GM12878 (cell line): ENCODE results near the gene SLC6A17. TPM values are rescaled to one million over a fixed set of nuclear protein-coding genes. Genes with fewer than 3 reads are reported as not detected.

Source experiments
- ATAC-seq: fragments of 200-7000 bp; cut with Tn5 transposase; 3 replicates; pipeline ENCODE4 v1.9.1; 2020; ENCODE audit warnings: mild to moderate bottlenecking, moderate library complexity
- BruUV-seq: library from RNA; stranded (reverse); fragments of 400-500 nt; replicated peaks from 2 replicates; lab custom pipeline; 2021; lab: Mats Ljungman, UMichigan
- CTCF ChIA-PET: fragments of 300-600 bp; sonication (Branson Sonifier 250); formaldehyde crosslinking; extraction: SDS; loops from one replicate; lab custom pipeline; 2021; ENCODE audit warnings: inconsistent platforms; lab: Yijun Ruan, JAX
- POLR2A ChIA-PET: fragments of 350-600 bp; formaldehyde crosslinking; extraction: SDS; loops from one replicate; lab custom pipeline; 2021; ENCODE audit warnings: inconsistent platforms; lab: Charles Lee
- RAD21 ChIA-PET: fragments of 300-600 bp; sonication (Branson Sonifier 250); formaldehyde crosslinking; loops from one replicate; lab custom pipeline; 2023; ENCODE audit warnings: antibody characterized with exemption; ENCODE audit not compliant: unreplicated experiment; lab: Charles Lee
- SMC1A ChIA-PET: fragments of 300-600 bp; sonication (Branson Sonifier 250); formaldehyde crosslinking; loops from one replicate; lab custom pipeline; 2023; ENCODE audit not compliant: unreplicated experiment, uncharacterized antibody; lab: Charles Lee
- DNase-seq: peaks from one replicate; pipeline ENCODE4 v3.0.0-alpha.2; 2011; ENCODE audit warnings: low read depth, low spot score
- FAIRE-seq: peaks from 3 replicates; lab custom pipeline; 2011; peaks lifted over from hg19 to GRCh38; lab: Jason Lieb, UNC
- H2AFZ ChIP-seq: 2 replicates; pipeline ENCODE4 v1.6.0; 2011; ENCODE audit warnings: low read depth, low read length, control low read depth; ENCODE audit not compliant: control insufficient read depth
- H3K27ac ChIP-seq: 2 replicates; pipeline ENCODE4 v1.5.1; 2011; ENCODE audit warnings: control low read depth; ENCODE audit not compliant: control insufficient read depth, insufficient read depth
- H3K27me3 ChIP-seq, 2 experiments: replicated peaks in 1 of 2; 2 replicates each; pipeline versions ENCODE4 v1.6.0 to v1.6.1; 2011; ENCODE audit warnings: low read length in 1 of 2; ENCODE audit not compliant: control insufficient read depth in 2 of 2, insufficient read depth in 2 of 2
- H3K36me3 ChIP-seq, 2 experiments: 2 replicates each; pipeline ENCODE4 v1.5.1; 2011; ENCODE audit warnings: low read length in 1 of 2; ENCODE audit not compliant: control insufficient read depth in 2 of 2, insufficient read depth in 2 of 2
- H3K4me1 ChIP-seq: 2 replicates; pipeline ENCODE4 v1.6.1; 2011; ENCODE audit warnings: mild to moderate bottlenecking, low read length, moderate library complexity, mixed read lengths; ENCODE audit not compliant: control insufficient read depth, insufficient read depth
- H3K4me2 ChIP-seq: 2 replicates; pipeline ENCODE4 v1.6.0; 2011; ENCODE audit warnings: control low read depth; ENCODE audit not compliant: control insufficient read depth, insufficient read depth
- H3K4me3 ChIP-seq: fragments of 200-600 bp; sonication (generic); 2 replicates; pipeline ENCODE4 v1.5.1; 2016
- H3K79me2 ChIP-seq: 2 replicates; pipeline ENCODE4 v1.6.0; 2011; ENCODE audit warnings: low read length; ENCODE audit not compliant: control insufficient read depth, insufficient read depth
- H3K9ac ChIP-seq: 2 replicates; pipeline ENCODE4 v1.8.0; 2011; ENCODE audit warnings: low read length, control low read depth, mixed read lengths; ENCODE audit not compliant: control insufficient read depth, insufficient read depth
- H3K9me3 ChIP-seq: replicated peaks from 3 replicates; pipeline ENCODE4 v1.5.1; 2011; ENCODE audit warnings: mild to moderate bottlenecking, low read length; ENCODE audit not compliant: control insufficient read depth, insufficient read depth
- H4K20me1 ChIP-seq: 2 replicates; pipeline ENCODE4 v1.6.0; 2011; ENCODE audit not compliant: control insufficient read depth, insufficient read depth
- CBX3 ChIP-seq: fragments of 200-600 bp; sonication (generic); IDR thresholded peaks from 2 replicates; pipeline ENCODE4 v1.6.1; 2016; ENCODE audit warnings: low read depth, borderline replicate concordance
- IRF4 ChIP-seq: IDR thresholded peaks from 2 replicates; pipeline ENCODE4 v1.6.1; 2011; ENCODE audit warnings: low read depth, low read length
- NBN ChIP-seq: fragments of 450-650 bp; IDR thresholded peaks from 2 replicates; pipeline ENCODE4 v1.6.1; 2016
- NR2C1 ChIP-seq: fragments of 450-650 bp; IDR thresholded peaks from 2 replicates; pipeline ENCODE4 v1.6.1; 2017; ENCODE audit warnings: antibody characterized with exemption, mild to moderate bottlenecking, moderate library complexity
- POLR2A ChIP-seq: IDR thresholded peaks from 2 replicates; pipeline ENCODE4 v1.6.1; 2011; ENCODE audit warnings: low read depth, mild to moderate bottlenecking, low read length
- SRF ChIP-seq, 2 experiments: IDR thresholded peaks; 2 replicates each; pipeline ENCODE4 v1.6.1; 2011; ENCODE audit warnings: low read depth in 2 of 2, low read length in 2 of 2, mild to moderate bottlenecking in 1 of 2, moderate library complexity in 1 of 2
- TCF12 ChIP-seq: IDR thresholded peaks from 2 replicates; pipeline ENCODE4 v1.6.1; 2011; ENCODE audit warnings: low read depth, mild to moderate bottlenecking, low read length
- ZSCAN29 ChIP-seq: fragments of 450-650 bp; IDR thresholded peaks from 2 replicates; pipeline ENCODE4 v1.6.1; 2017; ENCODE audit warnings: mild to moderate bottlenecking, moderate library complexity
- WGBS: methylation state at CpG from one replicate; pipeline ENCODE4 v1.1.6; 2016; ENCODE audit warnings: low lambda C conversion rate; ENCODE audit not compliant: insufficient replicate concordance, insufficient coverage; ENCODE audit errors: missing lambda C conversion rate; 5-methylcytosine and 5-hydroxymethylcytosine counted together
- in situ Hi-C: fragments of 300-500 bp; cut with MboI; formaldehyde crosslinking; loops from 9 replicates; pipeline ENCODE4 v1.14.3; 2018; ENCODE audit warnings: mixed read lengths
- intact Hi-C: fragments of 100-400 bp; cut with micrococcal nuclease; formaldehyde crosslinking; loops from one replicate; pipeline ENCODE4 v1.14.2; 2022; ENCODE audit not compliant: unreplicated experiment
- polyA plus RNA-seq, 11 experiments: library from polyadenylated mRNA; depleted of rRNA in 4 of 11; unstranded in 6 of 11; stranded (reverse) in 5 of 11; fragments of >200 nt; fragmentation: Nextera tagmentation in 4 of 11; fragmentation: Illumina TruSeq in 1 of 11; extraction: Ambion mirVana in 4 of 11; extraction: Trizol in 1 of 11; gene quantifications; 1 replicate in 1 of 11; 2 replicates in 10 of 11; pipeline versions ENCODE4 v1.2.1 to v1.2.3, GENCODE V29; 2011 to 2016; ENCODE audit warnings: inconsistent platforms in 2 of 11, missing spikeins in 2 of 11, low read depth in 1 of 11
- total RNA-seq, 4 experiments: library from RNA; depleted of rRNA in 3 of 4; stranded (reverse); fragments of >200 nt in 3 of 4; fragmentation: Illumina TruSeq in 1 of 4; extraction: Trizol in 1 of 4; gene quantifications; 2 replicates each; pipeline versions ENCODE4 v1.2.1 to v1.2.3, GENCODE V29; 2013 to 2021
- TF ChIP-seq, protein P1 (sequence below): IDR thresholded peaks from 2 replicates; pipeline ENCODE4 v1.6.1; 2012; ENCODE audit warnings: mild to moderate bottlenecking, low read depth, low read length
- TF ChIP-seq, protein P2 (sequence below): fragments of 150-350 bp; IDR thresholded peaks from 2 replicates; pipeline ENCODE4 v1.6.1; 2016; ENCODE audit warnings: low read depth, low read length

Gene SLC6A17
- total and polyA plus RNA-seq, 10 of the 15 experiments (the other 5 are each of a cell fraction or from before 2014, with no cell fraction given), result not detected

DNA sequence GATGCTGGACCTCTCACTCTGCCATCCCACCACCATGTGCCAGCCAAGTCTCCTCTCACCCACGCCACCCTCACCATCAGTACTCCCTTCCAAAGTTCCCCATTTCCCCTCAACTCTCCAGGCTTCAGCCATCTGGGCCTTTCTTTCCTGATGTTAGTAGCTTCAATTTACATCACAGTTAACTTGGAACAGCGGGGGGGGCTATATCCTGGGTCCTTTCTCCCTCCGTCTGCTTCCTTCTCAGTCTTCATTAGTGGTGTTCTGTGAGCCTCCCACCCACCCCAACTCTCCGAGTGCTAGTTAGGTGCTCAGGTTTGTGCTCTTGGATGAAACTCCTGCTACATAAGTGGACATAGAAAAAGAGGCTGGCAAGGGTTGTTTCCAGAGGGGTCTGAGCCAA is 91.8 kb downstream of the SLC6A17 start (continued):
- TF ChIP-seq SRF (IDR thresholded peaks at IDR 0.05; ENCODE audit: low read depth in 2 of 2, low read length in 2 of 2) (no peak), ZSCAN29 (no peak)
- TF ChIP-seq, protein P1, sequence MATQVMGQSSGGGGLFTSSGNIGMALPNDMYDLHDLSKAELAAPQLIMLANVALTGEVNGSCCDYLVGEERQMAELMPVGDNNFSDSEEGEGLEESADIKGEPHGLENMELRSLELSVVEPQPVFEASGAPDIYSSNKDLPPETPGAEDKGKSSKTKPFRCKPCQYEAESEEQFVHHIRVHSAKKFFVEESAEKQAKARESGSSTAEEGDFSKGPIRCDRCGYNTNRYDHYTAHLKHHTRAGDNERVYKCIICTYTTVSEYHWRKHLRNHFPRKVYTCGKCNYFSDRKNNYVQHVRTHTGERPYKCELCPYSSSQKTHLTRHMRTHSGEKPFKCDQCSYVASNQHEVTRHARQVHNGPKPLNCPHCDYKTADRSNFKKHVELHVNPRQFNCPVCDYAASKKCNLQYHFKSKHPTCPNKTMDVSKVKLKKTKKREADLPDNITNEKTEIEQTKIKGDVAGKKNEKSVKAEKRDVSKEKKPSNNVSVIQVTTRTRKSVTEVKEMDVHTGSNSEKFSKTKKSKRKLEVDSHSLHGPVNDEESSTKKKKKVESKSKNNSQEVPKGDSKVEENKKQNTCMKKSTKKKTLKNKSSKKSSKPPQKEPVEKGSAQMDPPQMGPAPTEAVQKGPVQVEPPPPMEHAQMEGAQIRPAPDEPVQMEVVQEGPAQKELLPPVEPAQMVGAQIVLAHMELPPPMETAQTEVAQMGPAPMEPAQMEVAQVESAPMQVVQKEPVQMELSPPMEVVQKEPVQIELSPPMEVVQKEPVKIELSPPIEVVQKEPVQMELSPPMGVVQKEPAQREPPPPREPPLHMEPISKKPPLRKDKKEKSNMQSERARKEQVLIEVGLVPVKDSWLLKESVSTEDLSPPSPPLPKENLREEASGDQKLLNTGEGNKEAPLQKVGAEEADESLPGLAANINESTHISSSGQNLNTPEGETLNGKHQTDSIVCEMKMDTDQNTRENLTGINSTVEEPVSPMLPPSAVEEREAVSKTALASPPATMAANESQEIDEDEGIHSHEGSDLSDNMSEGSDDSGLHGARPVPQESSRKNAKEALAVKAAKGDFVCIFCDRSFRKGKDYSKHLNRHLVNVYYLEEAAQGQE, result no peak

DNA sequence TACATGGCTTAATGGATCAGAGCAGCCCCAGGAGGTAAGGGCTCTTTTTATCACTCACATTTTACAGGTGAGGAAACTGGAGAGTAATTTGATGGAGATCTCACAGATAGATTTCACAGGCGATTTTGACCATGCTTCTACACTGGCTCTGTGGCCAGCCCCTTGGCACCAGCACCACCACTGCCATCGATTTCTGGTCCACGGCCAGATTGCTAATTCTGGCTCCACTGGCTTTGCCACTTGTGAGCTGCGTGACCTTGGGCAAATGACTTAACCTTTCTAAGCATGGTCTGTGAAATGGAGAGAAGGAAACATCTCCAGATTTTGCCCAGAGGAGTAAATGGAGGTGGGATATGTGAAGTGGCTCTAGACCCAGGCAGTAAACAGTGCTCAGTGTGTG is 92.4 kb downstream of the SLC6A17 start:
- intact Hi-C loops, result no loop called here
- no peak overlapping the region for H2AFZ ChIP-seq
- BruUV-seq, result no TSS peak

More for the DNA sequence above, 92.4 kb downstream of the SLC6A17 start:
- Histone ChIP-seq H3K4me1 (peaks cover 20% of the 10 kb centered on the region), H3K36me3 (no peaks in the 10 kb centered on the region), H3K4me3 (no peak overlapping the region), H3K4me2 (no peak overlapping the region; the same call in 1 of the 2 replicates), H3K79me2 (no peaks in the 10 kb centered on the region)
- no peak for FAIRE-seq
- TF ChIP-seq IRF4 (no peak), POLR2A (no peak), NBN (no peak), NR2C1 (no peak), TCF12 (no peak), CBX3 (no peak)
- TF ChIP-seq, protein P2, sequence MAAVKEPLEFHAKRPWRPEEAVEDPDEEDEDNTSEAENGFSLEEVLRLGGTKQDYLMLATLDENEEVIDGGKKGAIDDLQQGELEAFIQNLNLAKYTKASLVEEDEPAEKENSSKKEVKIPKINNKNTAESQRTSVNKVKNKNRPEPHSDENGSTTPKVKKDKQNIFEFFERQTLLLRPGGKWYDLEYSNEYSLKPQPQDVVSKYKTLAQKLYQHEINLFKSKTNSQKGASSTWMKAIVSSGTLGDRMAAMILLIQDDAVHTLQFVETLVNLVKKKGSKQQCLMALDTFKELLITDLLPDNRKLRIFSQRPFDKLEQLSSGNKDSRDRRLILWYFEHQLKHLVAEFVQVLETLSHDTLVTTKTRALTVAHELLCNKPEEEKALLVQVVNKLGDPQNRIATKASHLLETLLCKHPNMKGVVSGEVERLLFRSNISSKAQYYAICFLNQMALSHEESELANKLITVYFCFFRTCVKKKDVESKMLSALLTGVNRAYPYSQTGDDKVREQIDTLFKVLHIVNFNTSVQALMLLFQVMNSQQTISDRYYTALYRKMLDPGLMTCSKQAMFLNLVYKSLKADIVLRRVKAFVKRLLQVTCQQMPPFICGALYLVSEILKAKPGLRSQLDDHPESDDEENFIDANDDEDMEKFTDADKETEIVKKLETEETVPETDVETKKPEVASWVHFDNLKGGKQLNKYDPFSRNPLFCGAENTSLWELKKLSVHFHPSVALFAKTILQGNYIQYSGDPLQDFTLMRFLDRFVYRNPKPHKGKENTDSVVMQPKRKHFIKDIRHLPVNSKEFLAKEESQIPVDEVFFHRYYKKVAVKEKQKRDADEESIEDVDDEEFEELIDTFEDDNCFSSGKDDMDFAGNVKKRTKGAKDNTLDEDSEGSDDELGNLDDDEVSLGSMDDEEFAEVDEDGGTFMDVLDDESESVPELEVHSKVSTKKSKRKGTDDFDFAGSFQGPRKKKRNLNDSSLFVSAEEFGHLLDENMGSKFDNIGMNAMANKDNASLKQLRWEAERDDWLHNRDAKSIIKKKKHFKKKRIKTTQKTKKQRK, result no peak
- TF ChIP-seq, all 136 proteins: peak for 0
- WGBS, result 34% methylated on average over 4 of the region's 4 CpGs
- in situ Hi-C loops, result no loop called here
- Histone ChIP-seq H3K9me3 (no peaks in the 10 kb centered on the region), H4K20me1 (no peaks in the 10 kb centered on the region), H3K9ac (no peak overlapping the region), H3K27ac (no peak overlapping the region), H3K27me3 (no peaks in the 10 kb centered on the region; a peak in 1 of 4 replicates)
- ChIA-PET POLR2A (no interaction called here), SMC1A (interaction anchor here (0.6 to 1.8 kb wide), 3 partner anchors 10 to 681 kb away, joined by 3 to 12 read pairs (median 4); no protein-coding TSS in a partner anchor), CTCF (interaction anchor here (9.7 kb wide), 1 partner anchor 34 kb away, joined by 58 read pairs; no protein-coding TSS in a partner anchor), RAD21 (interaction anchor here (2.3 to 3.6 kb wide), 3 partner anchors 34 to 44 kb away, joined by 8 to 21 read pairs (median 10); partner anchors contain the start of gene KCNC4)
- DNase-seq (no peak), ATAC-seq (no peak)
